NOMO-1 treated with dmso at 0.1 percent for 144 hours (cell line): ENCODE measurements around the gene REV1.
"Not testable (repeated sequence)": the region's sequence is repeated elsewhere in the genome, so short reads cannot be mapped to it uniquely, and the experiment has no call there.

Source experiments
- DNase-seq: peaks from one replicate; lab custom pipeline; 2025; ENCODE audit not compliant: unreplicated experiment; lab: John Stamatoyannopoulos, UW

Gene REV1

DNA sequence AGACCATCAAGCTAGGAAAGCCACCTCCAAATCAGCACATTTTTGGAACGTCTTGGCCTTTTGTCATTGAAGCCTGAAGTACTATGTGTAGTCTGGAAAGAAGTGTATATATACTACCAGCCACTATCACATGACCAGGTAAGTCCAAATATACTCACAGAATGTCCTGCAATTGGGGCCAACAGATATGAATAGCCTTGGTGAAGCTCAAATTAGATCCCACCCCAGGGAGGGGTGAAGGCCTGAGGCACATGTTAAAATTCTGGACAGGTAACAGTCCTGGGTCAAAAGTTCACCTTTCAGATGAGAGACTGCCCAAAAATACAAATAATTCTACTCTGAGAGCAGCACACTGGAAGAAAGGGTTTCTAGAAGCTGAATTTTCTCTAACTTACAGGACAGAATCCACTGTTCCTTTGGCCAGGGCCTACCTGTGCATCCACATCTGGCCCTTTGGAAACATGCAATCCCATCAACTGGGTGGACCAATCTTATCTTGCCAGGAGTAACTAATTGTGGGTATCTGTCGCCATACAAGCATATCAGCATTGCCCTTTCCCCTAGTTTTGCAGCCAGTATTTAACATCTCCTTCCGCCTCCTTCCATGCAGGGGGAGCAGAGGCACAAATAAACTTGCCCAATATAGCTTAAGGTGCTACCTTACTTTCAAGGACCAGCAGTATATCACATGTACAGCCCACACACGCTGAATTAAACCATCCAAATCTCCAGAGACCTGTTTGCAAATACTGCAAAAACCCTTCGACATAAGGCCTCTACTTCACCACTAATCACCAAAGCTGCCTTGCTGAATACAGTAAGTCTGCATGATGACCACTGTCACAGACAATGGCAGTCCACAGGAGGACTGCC is 84.8 kb downstream of the REV1 start:
- no peak for DNase-seq

DNA sequence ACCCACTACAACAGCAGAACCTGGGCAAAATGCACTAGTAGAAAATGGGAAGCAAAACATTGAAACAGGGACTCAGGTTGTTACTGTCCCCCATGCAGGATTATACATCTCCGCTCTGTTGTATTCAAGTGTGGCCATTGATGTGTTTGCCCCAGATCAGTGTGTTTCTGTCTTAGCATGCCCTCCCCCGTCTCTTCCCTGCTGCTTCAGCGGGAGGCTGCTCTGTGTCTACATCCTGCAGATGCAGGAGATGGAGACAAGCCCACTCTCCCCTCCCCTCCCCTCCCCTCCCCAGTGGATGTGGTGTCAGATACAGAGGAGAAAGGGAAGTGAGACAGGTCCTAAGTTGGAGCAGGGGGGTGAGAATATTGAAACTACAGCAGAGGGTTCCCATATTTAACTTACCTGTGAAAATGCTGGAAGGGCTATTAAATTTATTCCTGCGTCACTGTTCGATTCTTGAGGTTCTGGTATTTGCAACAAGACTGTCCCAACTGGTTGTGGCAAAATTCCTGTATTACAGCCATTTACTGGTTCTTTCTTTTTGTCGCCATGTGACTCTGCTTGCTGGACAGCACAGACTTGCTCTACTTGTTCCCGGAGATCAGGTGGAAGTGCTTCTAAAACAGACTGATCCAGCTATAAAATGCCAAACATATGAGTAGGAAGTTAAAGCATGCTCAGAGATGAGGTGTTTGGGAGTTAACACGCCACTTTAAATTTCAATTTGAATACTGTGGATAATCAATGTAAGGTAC is 85.6 kb downstream of the REV1 start:
- DNase-seq = no peak

DNA sequence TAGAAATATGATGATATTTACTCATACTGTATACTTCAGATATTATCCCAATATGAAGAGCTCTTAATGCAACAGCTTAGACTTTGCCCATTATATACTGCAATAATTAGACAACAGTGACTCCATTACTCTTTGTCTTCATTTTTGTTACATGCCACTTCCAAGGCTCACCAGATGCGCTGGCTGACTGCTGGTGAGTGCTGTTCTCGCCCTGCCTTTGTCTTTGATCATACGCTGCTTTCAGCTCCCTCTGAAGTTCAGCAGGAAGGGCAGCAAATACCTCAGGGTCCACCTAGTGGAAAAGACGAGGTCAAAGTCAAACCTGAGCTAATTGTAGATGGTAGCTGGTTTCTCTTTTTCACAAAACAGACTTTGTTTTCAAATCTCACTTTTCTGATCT is 86.3 kb downstream of the REV1 start:
- no peak for DNase-seq

DNA sequence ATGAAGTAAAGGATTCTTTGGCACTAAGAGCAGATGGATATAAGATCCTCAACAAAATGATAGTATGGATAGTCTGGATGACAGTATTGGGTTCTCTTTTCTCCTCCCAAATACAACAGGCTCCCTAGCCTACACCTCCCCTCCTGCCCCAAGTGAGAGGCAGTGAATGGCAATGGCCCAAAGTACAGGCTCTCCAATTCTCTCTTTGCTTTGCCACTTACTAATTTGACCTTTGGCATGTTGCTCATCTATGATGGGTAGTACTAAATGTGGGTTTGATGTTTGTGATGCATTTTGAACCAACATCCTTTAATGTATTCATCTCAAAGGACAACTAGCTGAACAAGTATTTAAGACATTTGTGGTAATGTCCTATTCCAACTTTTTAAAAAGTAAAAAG is 86.7 kb downstream of the REV1 start:
- DNase-seq = no peak

DNA sequence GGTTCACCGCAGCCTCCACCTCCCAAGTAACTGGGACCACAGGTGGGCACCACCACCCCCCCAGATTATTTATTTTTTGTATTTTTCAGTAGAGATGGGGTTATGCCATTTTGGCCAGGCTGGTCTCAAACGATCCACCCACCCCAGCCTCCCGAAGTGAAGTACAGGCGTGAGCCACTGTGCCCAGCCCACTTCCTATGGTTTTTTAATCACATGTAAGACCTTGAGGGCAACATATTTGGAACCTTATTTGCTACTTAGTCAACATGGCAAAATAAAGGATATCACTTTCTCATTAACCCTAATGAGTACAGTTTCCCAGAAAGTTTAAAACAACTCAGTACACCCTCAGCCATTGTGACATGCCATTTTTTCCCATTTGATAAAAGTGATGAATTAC is 88.0 kb downstream of the REV1 start:
- no peak for DNase-seq

DNA sequence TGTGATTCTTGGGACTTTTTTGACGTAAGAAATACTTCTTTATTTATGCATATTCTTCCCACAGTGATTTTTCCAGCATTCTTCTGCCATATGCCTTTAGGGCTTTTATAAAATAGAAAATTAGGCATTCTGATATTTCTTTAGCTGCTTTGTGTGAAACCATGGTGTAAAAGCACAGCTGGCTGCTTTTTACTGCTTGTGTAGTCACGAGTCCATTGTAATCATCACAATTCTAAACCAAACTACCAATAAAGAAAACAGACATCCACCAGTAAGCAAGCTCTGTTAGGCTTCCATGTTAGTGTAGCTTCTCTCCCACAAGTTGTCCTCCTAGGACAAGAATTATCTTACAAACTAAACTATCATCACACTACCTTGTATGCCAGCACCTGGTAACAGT is 90.0 kb downstream of the REV1 start:
- DNase-seq = no peak

DNA sequence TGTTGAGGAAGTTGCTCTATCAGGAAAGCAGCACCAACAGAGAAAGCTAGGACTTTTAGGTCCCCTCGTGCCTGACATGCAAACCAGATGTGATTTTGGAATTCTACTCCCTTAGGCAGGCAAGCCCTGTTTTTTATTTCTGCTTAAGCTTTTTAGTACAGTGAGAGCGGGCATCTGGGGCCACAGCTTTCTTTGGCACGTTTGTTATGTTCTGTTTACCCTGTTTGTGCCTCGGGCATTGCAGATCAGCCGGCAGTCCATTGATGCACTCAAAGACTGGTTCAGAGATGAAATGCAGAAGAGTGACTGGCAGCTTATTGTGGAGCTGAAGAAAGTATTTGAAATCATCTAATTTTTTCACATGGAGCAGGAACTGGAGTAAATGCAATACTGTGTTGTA is 90.8 kb downstream of the REV1 start:
- DNase-seq = no peak

DNA sequence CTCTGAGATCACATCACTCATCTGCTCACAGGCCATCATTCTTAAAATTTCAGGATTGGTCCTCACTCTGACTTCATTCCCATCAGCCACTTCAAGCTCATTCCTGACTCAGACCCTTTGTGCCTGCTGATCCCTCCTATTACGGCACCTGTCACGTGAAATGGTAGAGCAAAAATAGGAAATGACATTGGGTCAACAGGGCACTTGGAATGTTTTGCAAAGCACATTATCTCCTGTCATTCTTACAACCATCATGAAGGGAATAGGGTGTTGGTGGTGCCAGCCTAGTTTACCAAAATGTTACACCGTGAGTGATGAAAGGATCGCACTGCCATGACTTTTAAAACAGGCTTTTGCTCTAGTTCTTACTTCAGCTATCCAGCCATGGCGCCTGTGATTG is 91.5 kb downstream of the REV1 start:
- no peak for DNase-seq

DNA sequence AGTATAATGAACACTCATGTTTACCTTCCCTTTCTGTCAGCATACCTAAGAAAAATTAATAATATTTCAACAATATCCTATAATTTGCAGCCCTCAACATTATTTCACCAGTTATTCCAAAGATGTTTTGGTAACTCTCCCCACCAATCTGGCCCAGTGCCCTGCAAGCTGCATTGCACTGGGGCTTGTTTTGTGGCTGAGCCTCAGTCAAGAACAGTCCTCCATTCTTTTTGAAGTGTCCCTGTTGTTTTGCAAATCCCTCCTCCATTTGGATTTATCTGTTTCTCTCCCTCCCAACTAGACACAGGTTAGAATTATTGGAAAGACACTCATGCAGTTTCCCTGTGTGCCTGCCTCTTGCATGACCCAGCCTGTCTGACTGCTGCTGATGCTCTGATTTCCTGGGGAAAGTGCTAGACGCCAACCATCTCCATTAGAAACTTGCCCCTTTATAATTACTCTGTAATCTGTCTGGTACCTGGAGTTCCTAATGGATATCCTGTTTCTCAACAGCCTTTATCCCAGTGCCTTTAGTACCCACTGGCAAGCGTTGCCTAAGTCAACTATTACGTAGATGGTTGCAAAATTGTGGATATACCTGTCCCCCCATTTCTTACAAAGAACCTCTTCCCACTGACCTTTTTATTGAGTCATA is 92.4 kb downstream of the REV1 start:
- DNase-seq = no peak

DNA sequence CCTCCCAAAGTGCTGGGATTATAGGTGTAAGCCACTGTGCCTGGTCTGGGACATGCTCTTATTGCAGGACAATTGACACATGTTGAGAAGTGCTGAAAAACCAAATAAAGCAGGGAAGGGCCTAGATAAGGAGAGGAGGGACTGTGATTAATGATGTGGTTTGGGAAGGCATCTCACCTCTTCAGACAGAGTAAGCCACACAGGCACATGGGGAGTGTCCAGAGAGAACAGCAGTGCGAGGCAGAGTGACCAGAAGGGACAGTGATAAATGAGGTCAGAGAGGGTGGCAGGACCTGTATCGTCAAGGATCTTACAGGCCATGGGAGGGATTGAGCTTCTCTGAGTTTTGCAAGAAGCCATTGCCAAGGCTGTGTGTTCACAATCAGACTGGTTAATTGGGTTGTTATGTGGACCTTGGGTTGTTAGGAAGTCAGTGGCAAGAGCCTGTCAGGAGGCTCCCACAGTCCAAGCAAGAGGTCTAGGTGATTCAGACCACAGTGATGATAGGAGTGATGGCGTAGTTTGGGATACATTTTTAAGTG is 94.2 kb downstream of the REV1 start:
- no peak for DNase-seq

DNA sequence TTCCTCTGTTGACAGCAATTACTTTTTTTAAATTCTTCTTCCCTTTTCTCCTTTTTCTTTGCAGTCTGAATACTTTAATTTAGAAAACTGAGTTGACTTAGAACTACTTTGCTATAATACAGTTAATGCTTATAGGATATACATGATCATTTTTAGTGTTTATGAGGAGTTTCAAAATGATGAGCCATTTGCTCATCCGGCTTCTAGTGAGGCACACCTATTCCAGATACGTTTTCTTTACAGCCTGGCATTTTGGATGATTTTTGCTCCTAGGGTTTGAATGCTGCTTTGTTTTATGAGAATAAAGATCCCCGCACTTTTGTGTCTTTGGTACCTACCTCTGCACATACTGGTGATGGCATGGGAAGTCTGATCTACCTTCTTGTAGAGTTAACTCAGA is 99.9 kb downstream of the REV1 start:
- no peak for DNase-seq

DNA sequence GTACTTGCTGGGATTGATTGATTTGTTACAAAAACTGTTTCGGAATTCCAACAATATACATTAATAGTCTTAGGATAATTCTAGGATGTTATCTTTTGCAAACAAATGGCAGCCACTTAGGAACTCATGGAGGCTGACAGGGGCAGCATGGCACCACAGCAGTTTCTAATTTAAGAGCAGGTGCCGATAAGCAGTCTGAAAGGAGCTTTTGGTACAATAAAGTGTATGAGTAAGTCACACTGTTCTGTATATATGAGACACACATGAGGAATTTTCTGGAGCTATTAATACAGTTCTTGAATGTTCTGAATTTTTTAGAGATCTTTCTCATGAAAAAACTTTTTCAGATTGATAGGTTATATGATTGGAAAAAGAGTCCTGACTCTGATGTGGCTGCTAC is 100.4 kb downstream of the REV1 start:
- no peak for DNase-seq

DNA sequence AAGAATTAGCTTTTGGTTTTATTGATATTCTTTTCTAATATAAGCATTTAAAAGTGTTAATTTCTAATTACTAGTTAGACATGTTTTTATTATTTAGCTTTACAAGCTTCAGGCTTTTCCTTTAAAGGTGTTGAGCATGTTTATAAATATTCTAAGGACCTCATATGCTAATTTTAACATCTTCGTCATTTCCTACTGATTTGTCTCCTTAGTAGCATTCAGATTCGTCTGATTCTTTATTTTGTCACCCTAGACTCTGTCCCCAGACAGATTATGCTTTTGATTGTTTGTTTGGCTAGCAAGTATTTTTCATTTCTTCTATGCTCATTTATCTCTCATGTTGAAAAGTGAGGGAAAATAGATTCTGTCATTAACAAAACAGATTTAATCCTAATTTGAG is 100.9 kb downstream of the REV1 start:
- no peak for DNase-seq

DNA sequence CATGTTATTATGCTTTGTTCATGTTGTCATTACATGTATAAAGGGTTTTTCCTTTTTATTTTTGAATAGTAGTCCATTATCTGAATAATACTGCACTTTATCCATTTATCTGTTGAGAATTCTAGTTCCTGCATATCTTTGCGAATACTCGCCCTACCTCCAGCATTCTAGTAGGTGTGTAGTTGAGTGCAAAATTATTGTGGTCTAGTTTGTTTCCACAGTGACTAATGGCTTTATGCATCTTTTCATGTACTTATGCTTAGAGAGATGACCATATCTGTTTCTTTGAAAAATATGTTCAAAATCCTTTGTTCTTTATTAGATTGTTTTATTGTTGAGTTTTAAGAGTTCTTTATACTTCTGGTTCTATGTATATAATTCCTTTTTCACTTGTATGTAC is 103.8 kb downstream of the REV1 start:
- DNase-seq = no peak

DNA sequence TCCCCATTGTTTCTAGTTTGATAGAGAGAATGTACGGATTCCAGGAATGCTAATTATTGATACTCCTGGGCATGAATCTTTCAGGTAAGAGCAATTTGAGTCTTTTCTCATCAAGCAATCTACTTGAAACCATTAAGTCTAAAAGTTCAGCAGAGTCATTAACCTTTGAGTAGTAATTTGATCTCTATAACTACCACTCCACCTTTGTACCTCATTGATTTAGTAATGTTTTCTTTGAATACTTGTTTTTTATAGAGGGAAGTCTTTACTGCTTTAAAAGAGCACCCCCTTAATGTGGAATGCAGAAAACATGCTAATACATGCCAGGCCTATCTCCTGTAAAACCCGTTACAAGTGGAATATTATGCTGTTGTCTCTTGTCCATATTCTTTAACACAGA is 107.7 kb downstream of the REV1 start:
- DNase-seq = no peak

DNA sequence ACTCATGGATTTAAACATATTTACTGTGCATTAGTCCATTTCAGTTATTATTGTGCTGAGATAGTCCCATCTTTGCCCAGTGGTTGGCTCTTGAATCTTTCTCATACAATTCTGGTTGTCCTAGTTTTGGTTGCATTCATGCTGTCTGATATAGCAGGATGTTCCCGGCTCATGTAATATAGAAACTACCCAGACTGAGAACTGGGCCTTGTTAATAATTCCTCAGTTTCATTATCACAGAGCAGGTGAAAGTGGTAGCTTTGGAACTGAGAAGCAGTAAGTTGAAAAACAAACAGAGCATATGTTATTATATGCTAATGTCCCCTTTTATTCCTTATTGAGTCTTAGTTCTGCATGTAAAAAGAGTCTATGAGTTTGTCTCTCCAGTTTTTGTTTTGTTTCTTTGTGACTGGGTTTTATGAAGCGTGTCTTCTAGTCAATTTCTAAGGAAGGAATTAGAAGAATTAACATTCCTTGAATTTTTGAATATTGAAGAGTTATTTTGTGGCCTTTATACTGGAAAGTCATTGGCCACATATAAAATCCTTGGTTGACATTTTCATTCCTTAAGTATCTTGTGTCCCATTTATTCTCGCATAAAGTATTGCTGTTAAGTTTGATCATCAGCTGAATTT is 109.3 kb downstream of the REV1 start:
- DNase-seq = no peak

DNA sequence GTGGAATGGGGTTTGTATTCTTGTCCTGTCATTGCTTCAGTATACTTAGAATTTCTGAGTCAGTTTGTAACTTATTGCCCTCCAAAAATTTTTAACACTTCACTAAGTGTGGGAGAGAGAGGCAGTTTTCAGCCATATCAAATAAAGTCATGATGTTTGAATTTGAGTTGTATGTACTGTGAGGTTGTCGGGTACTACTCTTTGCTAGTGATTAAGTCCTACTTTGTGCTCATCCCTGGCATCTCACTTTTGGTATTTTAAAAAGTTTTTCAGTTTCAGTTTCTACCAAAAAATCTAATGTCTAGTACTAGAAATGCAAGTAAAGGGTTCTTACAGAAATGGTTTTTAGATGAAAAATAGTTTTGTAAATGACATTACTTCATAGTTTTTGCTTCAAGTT is 111.9 kb downstream of the REV1 start:
- DNase-seq = no peak

DNA sequence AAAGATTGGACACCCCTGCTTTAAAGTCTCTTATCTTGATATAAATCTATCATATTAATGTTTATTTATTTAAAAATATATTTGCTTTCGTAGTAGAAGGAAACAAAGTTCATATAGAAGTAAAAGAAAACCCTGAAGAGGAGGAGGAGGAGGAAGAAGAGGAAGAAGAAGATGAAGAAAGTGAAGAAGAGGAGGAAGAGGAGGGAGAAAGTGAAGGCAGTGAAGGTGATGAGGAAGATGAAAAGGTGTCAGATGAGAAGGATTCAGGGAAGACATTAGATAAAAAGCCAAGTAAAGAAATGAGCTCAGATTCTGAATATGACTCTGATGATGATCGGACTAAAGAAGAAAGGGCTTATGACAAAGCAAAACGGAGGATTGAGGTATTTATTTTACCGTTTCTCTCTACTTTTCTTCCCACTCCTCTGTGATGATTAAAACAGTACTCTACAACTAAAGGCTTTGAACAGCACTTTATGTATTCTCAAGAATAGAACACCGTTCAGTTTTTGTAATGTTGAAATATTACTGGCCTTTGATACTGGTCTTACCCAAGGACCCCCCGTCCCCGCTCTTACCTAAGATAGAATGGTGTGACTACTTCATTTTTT is 113.5 kb downstream of the REV1 start:
- no peak for DNase-seq

DNA sequence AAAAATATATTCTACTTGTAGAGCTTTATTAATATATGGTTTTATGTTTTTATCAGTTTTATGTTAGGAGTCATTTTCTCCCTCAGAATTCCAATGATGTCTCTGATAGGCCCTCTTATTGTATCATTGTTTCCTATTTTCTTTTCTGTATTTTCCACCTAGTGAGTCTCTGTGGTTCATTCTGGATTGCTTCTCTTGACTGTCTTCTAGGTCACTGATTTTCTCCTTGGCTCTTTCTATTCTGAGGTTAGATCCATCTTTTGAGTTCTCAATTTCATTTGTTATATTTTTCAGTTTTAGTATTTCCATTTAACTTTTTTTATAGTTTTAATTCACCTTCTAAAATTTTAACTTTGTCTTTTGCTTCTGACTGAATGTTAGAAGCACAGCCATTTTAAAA is 115.1 kb downstream of the REV1 start:
- DNase-seq = no peak

DNA sequence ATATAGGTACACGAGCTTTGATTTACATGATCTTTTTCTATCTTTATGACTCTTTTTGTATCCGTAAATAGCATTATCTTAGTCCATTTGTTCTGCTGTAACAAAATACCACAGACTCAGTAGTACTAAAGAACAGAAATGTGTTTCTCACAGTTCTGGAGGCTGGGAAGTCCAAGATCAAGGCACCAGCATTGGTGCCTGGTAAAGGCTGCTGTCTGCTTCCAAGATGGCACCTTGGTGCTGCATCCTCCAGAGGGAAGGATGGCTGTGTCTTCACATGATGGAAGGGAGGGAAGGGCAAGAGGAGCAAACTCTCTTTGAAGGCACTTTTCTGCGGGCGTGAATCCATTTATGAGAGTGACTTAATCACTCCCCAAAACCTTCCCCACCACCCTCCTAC is 116.7 kb downstream of the REV1 start:
- no peak for DNase-seq

DNA sequence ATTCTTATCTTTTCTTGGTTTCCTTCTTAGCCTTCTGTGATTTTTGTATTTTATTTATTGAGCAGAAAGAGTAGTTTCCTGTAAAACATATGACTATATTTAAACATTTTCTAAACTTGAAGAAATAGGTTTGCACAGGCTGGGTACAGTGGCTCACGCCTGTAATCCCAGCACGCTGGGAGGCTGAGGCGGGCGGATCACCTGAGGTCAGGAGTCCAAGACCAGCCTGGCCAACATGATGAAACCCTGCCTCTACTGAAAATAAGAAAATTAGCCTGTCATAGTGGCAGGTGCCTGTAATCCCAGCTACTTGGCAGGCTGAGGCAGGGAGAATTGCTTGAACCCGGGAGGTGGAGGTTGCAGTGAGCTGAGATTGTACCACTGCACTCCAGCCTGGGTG is 121.0 kb downstream of the REV1 start:
- not testable (repeated sequence) for DNase-seq
